GM21423 (cell line): ENCODE results near the gene VAV2.

Experiments used
- ATAC-seq: cut with Tn5 transposase; IDR thresholded peaks from one replicate; pipeline ENCODE4 v1.9.1; 2021; ENCODE audit warnings: mild to moderate bottlenecking, moderate library complexity; ENCODE audit not compliant: unreplicated experiment

The VAV2 gene

GRCh38 chr9:133943781-133944745 is 48.1 kb downstream of the VAV2 start:
- ATAC-seq, result no peak

GRCh38 chr9:133943036-133943780 is 48.9 kb downstream of the VAV2 start:
- no peak for ATAC-seq

- no peak for ATAC-seq
Measured at GRCh38 chr9:133942206-133942975, 49.7 kb downstream of the VAV2 start.

- ATAC-seq, result no peak
Measured at GRCh38 chr9:133939845-133940244, 52.3 kb downstream of the VAV2 start.

GRCh38 chr9:133939171-133939785 is 52.8 kb downstream of the VAV2 start:
- ATAC-seq, result no peak

GRCh38 chr9:133938753-133939152 is 53.4 kb downstream of the VAV2 start:
- no peak for ATAC-seq

GRCh38 chr9:133938086-133938485 is 54.0 kb downstream of the VAV2 start:
- no peak for ATAC-seq

- no peak for ATAC-seq
Measured at GRCh38 chr9:133937120-133937519, 55.0 kb downstream of the VAV2 start.

GRCh38 chr9:133935328-133936005 is 56.7 kb downstream of the VAV2 start:
- no peak for ATAC-seq

- ATAC-seq, result no peak
Measured at GRCh38 chr9:133934482-133935232, 57.5 kb downstream of the VAV2 start.

- no peak for ATAC-seq
Measured at GRCh38 chr9:133933426-133934026, 58.6 kb downstream of the VAV2 start.

GRCh38 chr9:133932633-133933032 is 59.5 kb downstream of the VAV2 start:
- no peak for ATAC-seq

GRCh38 chr9:133932181-133932580 is 59.9 kb downstream of the VAV2 start:
- ATAC-seq, result no peak

GRCh38 chr9:133930682-133931485 is 61.2 kb downstream of the VAV2 start:
- ATAC-seq, result no peak

GRCh38 chr9:133930046-133930681 is 62.0 kb downstream of the VAV2 start:
- ATAC-seq, result no peak

- no peak for ATAC-seq
Measured at GRCh38 chr9:133929599-133929998, 62.5 kb downstream of the VAV2 start.

GRCh38 chr9:133928248-133928764 is 63.8 kb downstream of the VAV2 start:
- ATAC-seq, result no peak

GRCh38 chr9:133927041-133927440 is 65.1 kb downstream of the VAV2 start:
- ATAC-seq, result no peak
